Large intestine (tissue), 3 donors: Measurements from ENCODE around the gene BRMS1. TPM values are rescaled to one million over a fixed set of nuclear protein-coding genes. Genes with fewer than 3 reads are reported as not detected.

Experiments used
- DNase-seq, 2 donors: peaks; one replicate each; pipeline versions ENCODE4 v3.0.0 to v3.0.0-alpha.2; 2013
- H3K27ac ChIP-seq: one replicate; pipeline ENCODE4 v1.5.1; 2013; ENCODE audit warnings: low read length
- H3K27me3 ChIP-seq: 2 replicates; pipeline ENCODE4 v1.6.1; 2013; ENCODE audit warnings: low read length; ENCODE audit not compliant: control insufficient read depth, insufficient read depth
- H3K36me3 ChIP-seq: 2 replicates; pipeline ENCODE4 v1.6.1; 2013; ENCODE audit warnings: low read length; ENCODE audit not compliant: control insufficient read depth, insufficient read depth
- H3K4me1 ChIP-seq: one replicate; pipeline ENCODE4 v1.6.1; 2013; ENCODE audit warnings: low read length; ENCODE audit not compliant: control insufficient read depth, insufficient read depth
- H3K4me3 ChIP-seq: one replicate; pipeline ENCODE4 v1.5.1; 2013; ENCODE audit warnings: low read length
- H3K9me3 ChIP-seq: one replicate; pipeline ENCODE4 v1.6.1; 2013; ENCODE audit warnings: mild to moderate bottlenecking, low read depth, low read length, moderate library complexity; ENCODE audit not compliant: control insufficient read depth
- WGBS: methylation state at CpG from one replicate; pipeline ENCODE4 v1.1.5; 2013; ENCODE audit warnings: low lambda C conversion rate; ENCODE audit not compliant: insufficient coverage; 5-methylcytosine and 5-hydroxymethylcytosine counted together
- polyA plus RNA-seq: library from polyadenylated mRNA; unstranded; fragments of 120-200 nt; gene quantifications from one replicate; pipeline ENCODE4 v1.2.1, GENCODE V29; 2013

Gene BRMS1
- polyA plus RNA-seq, 1 donor, result 32.4 TPM

DNA sequence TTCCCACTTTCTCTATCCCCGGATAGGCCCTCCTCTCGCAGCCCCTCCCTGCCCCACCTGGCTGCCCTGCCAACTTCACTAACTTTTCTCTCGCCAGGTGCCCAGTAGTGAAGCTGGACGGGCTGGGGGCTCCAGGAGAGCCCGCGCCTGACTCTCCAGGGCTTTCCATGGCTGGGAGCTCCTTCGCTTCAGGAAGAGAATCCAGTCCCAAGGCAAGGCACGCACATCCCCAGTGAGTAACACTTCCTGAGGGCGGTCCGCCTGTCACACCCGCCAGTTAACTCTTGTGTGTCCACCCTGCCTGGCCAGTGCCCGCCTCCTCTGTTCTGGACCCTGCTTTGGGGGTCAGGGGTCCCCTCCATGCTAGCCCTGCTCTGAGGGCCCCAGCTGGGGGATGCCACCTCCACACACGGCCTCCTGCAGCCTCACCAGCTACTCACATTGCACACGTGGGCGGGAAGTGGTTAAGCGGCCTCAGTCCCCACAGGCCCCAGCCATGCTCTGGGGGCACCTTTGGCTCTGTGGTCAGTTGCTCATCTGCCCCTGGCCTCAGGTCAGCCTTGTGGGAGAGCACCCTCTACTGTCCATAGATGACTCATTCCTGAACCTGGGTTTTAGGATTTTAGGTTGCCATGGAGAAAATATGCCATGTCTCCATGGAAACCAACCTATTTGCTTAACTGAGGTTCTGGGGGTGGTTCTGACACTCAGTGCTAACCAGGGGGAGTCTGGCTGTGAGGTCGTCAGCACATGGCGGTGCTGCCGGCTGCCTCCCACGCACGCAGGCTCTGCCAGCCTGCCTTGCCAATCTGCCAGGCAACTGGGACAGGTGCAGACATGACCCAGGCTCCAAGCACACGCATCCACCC, 8.4 kb downstream of the BRMS1 start, which contains the start of gene RIN1:
Gene RIN1, minus strand, starts transcription at position 201 of the 869 bp plus-strand sequence. Its CDS starts 32 bp downstream, at position 169.
- H3K4me3 ChIP-seq, result peak within 1 kb of the TSS; percentile 64
- H3K36me3 ChIP-seq, result peaks cover 65% of the 10 kb centered on the region
- peak in 1 of 2 donors; percentile 66 for DNase-seq
- H3K27me3 ChIP-seq, result no peaks in the 10 kb centered on the region
- WGBS, result no CpG with 5 or more reads among the region's 22 CpGs
- H3K9me3 ChIP-seq, result no peaks in the 10 kb centered on the region
- H3K4me1 ChIP-seq, result peaks cover 15% of the 10 kb centered on the region
- H3K27ac ChIP-seq, result peak within 1 kb of the TSS; percentile 48

GRCh38 chr11:66335531-66336233, 9.2 kb downstream of the BRMS1 start:
- Histone ChIP-seq H3K9me3 (no peaks in the 10 kb centered on the region), H3K4me3 (peak overlapping the region; percentile 64), H3K27me3 (no peaks in the 10 kb centered on the region), H3K36me3 (peaks cover 57% of the 10 kb centered on the region), H3K4me1 (peaks cover 15% of the 10 kb centered on the region), H3K27ac (peak overlapping the region; percentile 48)
- no CpG with 5 or more reads among the region's 35 CpGs for WGBS
- DNase-seq, result peak in 1 of 2 donors; percentile 39

- no peak for DNase-seq
- WGBS, result no CpG with 5 or more reads among the region's 42 CpGs
- peaks cover 15% of the 10 kb centered on the region for H3K4me1 ChIP-seq
- H3K36me3 ChIP-seq, result peaks cover 49% of the 10 kb centered on the region
- no peak overlapping the region for H3K27ac ChIP-seq
- H3K27me3 ChIP-seq, result no peaks in the 10 kb centered on the region
- no peak overlapping the region for H3K4me3 ChIP-seq
- H3K9me3 ChIP-seq, result no peaks in the 10 kb centered on the region
Measured at GRCh38 chr11:66334605-66335442, 10.1 kb downstream of the BRMS1 start.

GRCh38 chr11:66333896-66334604, 10.9 kb downstream of the BRMS1 start:
- H3K4me1 ChIP-seq, result peaks cover 15% of the 10 kb centered on the region
- peaks cover 41% of the 10 kb centered on the region for H3K36me3 ChIP-seq
- H3K9me3 ChIP-seq, result no peaks in the 10 kb centered on the region
- no peak for DNase-seq
- H3K27ac ChIP-seq, result no peak overlapping the region
- 100% methylated on average over 1 of the region's 29 CpGs for WGBS
- H3K27me3 ChIP-seq, result no peaks in the 10 kb centered on the region
- H3K4me3 ChIP-seq, result no peak overlapping the region

- WGBS, result no CpG with 5 or more reads among the region's 19 CpGs
- DNase-seq, result no peak
- peaks cover 18% of the 10 kb centered on the region for H3K4me1 ChIP-seq
Measured at GRCh38 chr11:66333220-66333877, 11.6 kb downstream of the BRMS1 start.

DNA sequence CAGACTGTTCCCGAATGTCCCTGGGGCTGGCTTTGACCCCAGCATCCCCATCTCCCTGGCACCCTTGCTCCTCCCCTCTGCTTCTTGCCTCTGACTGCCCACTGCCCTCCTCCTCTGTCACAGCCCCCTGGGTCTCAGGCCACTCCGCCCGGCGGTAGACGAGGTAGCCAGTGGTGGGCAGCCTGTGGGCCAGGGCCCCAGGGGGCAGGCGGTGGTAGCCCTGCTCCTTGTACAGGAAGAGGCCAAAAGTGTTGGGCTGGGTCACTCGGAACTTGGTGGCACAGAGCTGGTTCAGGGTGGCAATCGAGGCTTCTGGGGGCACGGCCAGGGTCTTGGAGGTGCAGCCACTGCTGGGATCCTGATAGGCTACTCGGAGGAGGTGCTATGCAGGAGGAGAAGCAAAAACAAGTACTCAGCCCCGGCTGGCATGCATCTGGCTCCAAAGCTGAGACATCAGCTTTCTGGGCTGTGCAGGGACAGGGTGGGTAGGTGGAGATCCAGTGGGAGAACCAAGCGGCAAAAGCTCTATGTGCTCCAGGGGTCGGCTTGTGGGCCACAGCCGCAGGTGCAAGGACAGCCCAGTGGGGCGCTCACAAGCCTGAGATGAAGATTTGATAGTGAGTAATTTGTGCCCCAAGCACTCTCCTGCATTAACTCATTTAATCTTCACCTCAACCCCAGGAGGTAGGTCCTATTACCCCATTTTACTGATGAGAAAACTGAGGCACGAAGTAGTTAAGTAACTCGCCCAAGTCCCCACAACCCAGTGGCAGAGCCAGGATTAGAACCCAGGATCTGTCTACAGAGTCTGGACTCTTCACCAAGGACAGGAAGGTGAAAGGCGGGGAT, 12.3 kb downstream of the BRMS1 start:
- DNase-seq, result no peak
- Histone ChIP-seq H3K27ac (no peak overlapping the region), H3K4me1 (peaks cover 23% of the 10 kb centered on the region), H3K9me3 (no peaks in the 10 kb centered on the region), H3K27me3 (no peaks in the 10 kb centered on the region), H3K4me3 (no peak overlapping the region), H3K36me3 (peaks cover 27% of the 10 kb centered on the region)
- no CpG with 5 or more reads among the region's 18 CpGs for WGBS

More at GRCh38 chr11:66333220-66333877, 11.6 kb downstream of the BRMS1 start:
- Histone ChIP-seq H3K36me3 (peaks cover 34% of the 10 kb centered on the region), H3K27me3 (no peaks in the 10 kb centered on the region), H3K9me3 (no peaks in the 10 kb centered on the region), H3K27ac (no peak overlapping the region), H3K4me3 (no peak overlapping the region)

GRCh38 chr11:66331542-66332370, 13.1 kb downstream of the BRMS1 start:
- no peak overlapping the region for H3K27ac ChIP-seq
- H3K9me3 ChIP-seq, result no peaks in the 10 kb centered on the region
- H3K27me3 ChIP-seq, result no peaks in the 10 kb centered on the region
- H3K36me3 ChIP-seq, result peaks cover 21% of the 10 kb centered on the region
- no peak for DNase-seq
- no peak overlapping the region for H3K4me3 ChIP-seq
- peaks cover 28% of the 10 kb centered on the region for H3K4me1 ChIP-seq
- WGBS, result no CpG with 5 or more reads among the region's 12 CpGs

GRCh38 chr11:66330931-66331330, 14.0 kb downstream of the BRMS1 start:
- H3K9me3 ChIP-seq, result no peaks in the 10 kb centered on the region
- H3K36me3 ChIP-seq, result peaks cover 21% of the 10 kb centered on the region
- H3K4me1 ChIP-seq, result peaks cover 28% of the 10 kb centered on the region
- no CpG with 5 or more reads among the region's 10 CpGs for WGBS
- DNase-seq, result no peak
- no peaks in the 10 kb centered on the region for H3K27me3 ChIP-seq
- H3K27ac ChIP-seq, result no peak overlapping the region
- no peak overlapping the region for H3K4me3 ChIP-seq
